ENCODE results near the gene FGF14. TPM values are rescaled to one million over a fixed set of nuclear protein-coding genes. Genes with fewer than 3 reads are reported as not detected.

Gene FGF14
- total and polyA plus RNA-seq, 2 of the 4 experiments (the other 2 are of a cell fraction): under 0.01 TPM; not detected in 1

DNA sequence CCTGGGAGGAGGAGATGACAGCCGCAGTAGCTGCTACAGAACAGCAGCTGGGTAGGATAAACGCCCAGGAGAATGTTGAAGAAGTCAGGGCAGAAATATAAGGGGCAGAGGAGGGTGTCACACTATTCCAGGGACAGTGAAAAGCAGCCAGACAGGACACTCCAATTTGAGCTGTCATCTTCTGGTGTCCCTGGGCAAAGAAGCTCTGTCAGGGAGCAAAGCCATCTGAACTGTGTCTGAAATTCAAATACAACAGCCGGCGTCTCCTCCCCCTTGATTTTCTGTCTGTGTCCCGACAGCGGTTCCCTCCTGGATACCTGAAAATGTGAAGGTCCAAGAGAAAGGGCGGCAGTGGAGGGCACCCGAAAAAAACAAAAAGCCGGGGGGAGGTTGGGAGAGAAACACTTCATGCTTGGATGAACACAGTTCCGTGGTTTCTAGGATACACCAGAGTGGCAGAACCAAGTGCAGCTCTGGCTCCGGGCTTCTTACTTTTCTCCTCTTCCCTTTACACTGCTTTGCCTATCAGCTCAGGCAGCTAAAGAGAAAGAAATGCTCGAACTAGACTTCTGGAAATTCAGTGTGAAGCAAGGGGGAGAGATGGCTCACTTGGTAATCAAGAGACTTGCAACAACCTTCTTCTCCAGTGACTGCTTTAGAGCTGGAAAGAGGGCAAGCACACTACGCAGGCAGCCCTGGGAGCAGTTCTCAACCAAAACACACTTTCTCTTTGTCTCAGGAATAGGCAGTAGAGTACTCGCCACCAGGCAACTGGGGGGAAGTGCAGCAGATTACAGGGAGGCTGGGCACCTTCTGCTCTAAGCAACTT lies 483.8 kb downstream of the FGF14 start (continued):
- TF ChIP-seq NFE2L2 (IDR thresholded peaks at IDR 0.05; ENCODE audit: low read depth, low read length): no peak

DNA sequence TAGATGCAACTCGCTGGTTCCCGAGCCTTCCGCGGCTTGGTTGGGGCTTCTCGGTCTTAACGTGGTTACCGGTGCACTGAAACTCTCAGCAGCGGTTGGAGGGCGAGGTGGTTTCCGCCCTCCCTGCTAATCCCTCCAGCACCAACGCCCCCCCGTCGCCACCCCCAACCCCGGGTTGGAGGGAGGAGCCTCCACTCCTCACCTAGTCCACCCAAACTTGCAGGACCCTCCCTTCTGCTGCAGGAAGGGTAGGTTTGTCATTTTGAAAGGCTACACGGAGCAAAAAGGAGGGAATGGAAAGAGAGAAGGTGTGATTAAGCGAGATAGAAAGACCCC lies 484.4 kb downstream of the FGF14 start:
- DNase-seq: no peak
- Histone ChIP-seq H3K4me3 (ENCODE audit: insufficient read depth, low read depth, low read length) (no peak overlapping the region), H4K20me1 (ENCODE audit: insufficient read depth, low read length) (no peaks in the 10 kb centered on the region), H4K91ac (ENCODE audit: insufficient read depth, low read depth, low read length) (no peak overlapping the region), H3K23ac (ENCODE audit: low read depth, low read length) (no peak overlapping the region), H3K56ac (ENCODE audit: extremely low read depth, insufficient read depth, low read length) (no peak overlapping the region), H3K79me1 (ENCODE audit: low read depth in 1 of 2, low read length in 2 of 2) (no peaks in the 10 kb centered on the region), H2BK15ac (ENCODE audit: low read depth, low read length) (no peak overlapping the region), H3K9me3 (ENCODE audit: control insufficient read depth, insufficient read depth, low read length) (no peaks in the 10 kb centered on the region), H2BK20ac (ENCODE audit: low read depth, low read length) (no peak overlapping the region), H2BK120ac (ENCODE audit: low read depth, low read length) (no peak overlapping the region), H2BK5ac (ENCODE audit: low read depth, low read length, poor library complexity, severe bottlenecking) (no peak overlapping the region), H3K36me3 (ENCODE audit: control insufficient read depth, insufficient read depth, low read length) (no peaks in the 10 kb centered on the region), H2AK5ac (ENCODE audit: low read depth, low read length) (no peak overlapping the region), H3K4me2 (ENCODE audit: low read depth, low read length) (no peak overlapping the region), H3K9me1 (ENCODE audit: insufficient read depth, low read length) (no peaks in the 10 kb centered on the region), H3K18ac (ENCODE audit: low read depth, low read length) (no peak overlapping the region), H3K14ac (replicated peaks; ENCODE audit: low read depth, low read length) (no peak overlapping the region), H4K5ac (ENCODE audit: low read depth, low read length) (no peak overlapping the region), H2AK9ac (replicated peaks; ENCODE audit: low read depth, low read length, poor library complexity) (no peak overlapping the region), H3K4me1 (ENCODE audit: control insufficient read depth, insufficient read depth, low read length) (no peaks in the 10 kb centered on the region), H3K4ac (ENCODE audit: low read depth, low read length) (no peak overlapping the region), H3K27ac (ENCODE audit: insufficient read depth, low read length) (no peak overlapping the region), H4K8ac (ENCODE audit: low read depth in 2 of 2, low read length in 2 of 2) (no peak overlapping the region), H3K9ac (ENCODE audit: low read depth, low read length) (no peak overlapping the region), H2AFZ (replicated peaks; ENCODE audit: low read length, poor library complexity) (no peak overlapping the region), H3K27me3 (ENCODE audit: control insufficient read depth, insufficient read depth, low read length) (peaks cover 38% of the 10 kb centered on the region)
- in situ Hi-C loops (cut with MboI; ENCODE audit: low sequenced_read_pairs): no loop called here
- dilution Hi-C loops (cut with HindIII; ENCODE audit: low sequenced_read_pairs, unreplicated experiment): no loop called here
- BruUV-seq (replicated peaks): no TSS peak
- CTCF ChIA-PET: no interaction called here
- ATAC-seq (ENCODE audit: low read depth): no peak
- POLR2A ChIA-PET (ENCODE audit: unreplicated experiment): no interaction called here
- WGBS, 2 experiments (ENCODE audit: extremely low coverage in 2 of 2, insufficient read length in 1 of 2): 0% methylated on average over 7 of the region's 16 CpGs; no CpG with 5 or more reads in 1 of the 2 experiments
- intact Hi-C loops (cut with micrococcal nuclease): loop anchor here (5.0 kb wide), 1 partner anchor 405 kb away; no protein-coding TSS in a partner anchor
- TF ChIP-seq BHLHE40 (IDR thresholded peaks at IDR 0.05; ENCODE audit: low read depth, low read length) (no peak), CEBPB (IDR thresholded peaks at IDR 0.05; ENCODE audit: low read depth, low read length) (no peak), MAZ (IDR thresholded peaks at IDR 0.05; ENCODE audit: borderline replicate concordance, low read depth, low read length) (no peak), FOS (IDR thresholded peaks at IDR 0.05; ENCODE audit: low read depth, low read length) (no peak), RAD21 (IDR thresholded peaks at IDR 0.05; ENCODE audit: low read length) (no peak), NFE2L2 (IDR thresholded peaks at IDR 0.05; ENCODE audit: low read depth, low read length) (no peak), MAFK (IDR thresholded peaks at IDR 0.05; ENCODE audit: low read depth, low read length) (no peak), POLR2A (IDR thresholded peaks at IDR 0.05; ENCODE audit: low read depth, low read length) (no peak), RCOR1 (IDR thresholded peaks at IDR 0.05; ENCODE audit: insufficient replicate concordance, low read length) (no peak), CTCF (conservative IDR thresholded peaks at IDR 0.05; ENCODE audit: low read depth, low read length) (no peak), MXI1 (IDR thresholded peaks at IDR 0.05; ENCODE audit: borderline replicate concordance, low read depth, low read length) (no peak), RFX5 (IDR thresholded peaks at IDR 0.05; ENCODE audit: low read depth, low read length) (no peak)
- TF ChIP-seq, protein P1, sequence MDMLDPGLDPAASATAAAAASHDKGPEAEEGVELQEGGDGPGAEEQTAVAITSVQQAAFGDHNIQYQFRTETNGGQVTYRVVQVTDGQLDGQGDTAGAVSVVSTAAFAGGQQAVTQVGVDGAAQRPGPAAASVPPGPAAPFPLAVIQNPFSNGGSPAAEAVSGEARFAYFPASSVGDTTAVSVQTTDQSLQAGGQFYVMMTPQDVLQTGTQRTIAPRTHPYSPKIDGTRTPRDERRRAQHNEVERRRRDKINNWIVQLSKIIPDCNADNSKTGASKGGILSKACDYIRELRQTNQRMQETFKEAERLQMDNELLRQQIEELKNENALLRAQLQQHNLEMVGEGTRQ (IDR thresholded peaks at IDR 0.05; ENCODE audit: low read depth, low read length): no peak

Measured in IMR-90 (cell line).